Measurements from ENCODE around the gene UBE2E3. TPM values are rescaled to one million over a fixed set of nuclear protein-coding genes. Genes with fewer than 3 reads are reported as not detected.

The UBE2E3 gene
- total RNA-seq, 2 experiments from 2014 or later = 26.7 to 29.4 TPM

- H3K4me3 Mint-ChIP-seq = no peak overlapping the region
- ATAC-seq = no peak
- TF ChIP-seq CTCF (IDR thresholded peaks at IDR 0.05) = no peak
- peaks cover 9% of the 10 kb centered on the region for H3K27me3 Mint-ChIP-seq
- ChIA-PET POLR2A (no interaction called here), CTCF (no interaction called here)
- H3K27ac Mint-ChIP-seq = no peak overlapping the region
- DNase-seq = no peak
- H3K36me3 Mint-ChIP-seq (ENCODE audit: low read depth) = no peaks in the 10 kb centered on the region
- H3K4me1 Mint-ChIP-seq (ENCODE audit: low read depth) = no peaks in the 10 kb centered on the region
- intact Hi-C loops (cut with micrococcal nuclease) = no loop called here
- H3K9me3 Mint-ChIP-seq = no peaks in the 10 kb centered on the region
These were observed 19.4 kb upstream of the UBE2E3 start for GRCh38 chr2:180960982-180961381.

DNA sequence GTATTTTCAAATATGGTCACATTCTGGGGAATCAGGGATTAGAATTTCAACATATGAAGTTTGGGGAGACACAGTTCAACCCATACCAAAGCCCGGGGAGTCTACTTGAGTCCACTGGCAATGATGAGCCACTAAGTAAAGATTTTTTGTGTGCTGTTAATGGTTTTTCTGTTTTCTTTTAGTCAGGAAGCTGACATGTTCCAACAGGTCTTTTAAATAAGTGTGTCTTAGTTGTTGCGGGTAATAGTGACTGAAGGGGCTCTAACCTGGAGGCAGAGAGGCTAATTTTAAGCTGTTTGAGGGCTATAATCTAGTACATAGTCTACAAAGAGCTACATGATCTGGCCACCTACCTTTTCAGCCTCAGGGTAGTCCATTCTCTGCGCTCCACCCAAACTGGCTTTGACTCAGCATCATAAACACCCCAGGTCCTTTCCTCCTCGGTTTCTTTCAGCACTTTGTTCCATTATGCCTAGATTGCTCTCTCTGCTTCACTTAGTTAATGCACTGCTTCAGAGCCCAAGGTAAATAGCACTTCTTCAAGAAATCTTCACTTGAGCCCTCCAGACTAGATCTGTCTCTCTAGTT is 17.6 kb upstream of the UBE2E3 start:
- H3K27me3 Mint-ChIP-seq = peaks cover 3% of the 10 kb centered on the region
- intact Hi-C loops (cut with micrococcal nuclease) = no loop called here
- DNase-seq (no peak), ATAC-seq (no peak)
- no peaks in the 10 kb centered on the region for H3K9me3 Mint-ChIP-seq
- POLR2A ChIA-PET = no interaction called here
- no peaks in the 10 kb centered on the region for H3K36me3 Mint-ChIP-seq (ENCODE audit: low read depth)
- no peak overlapping the region for H3K4me3 Mint-ChIP-seq
- no peak overlapping the region for H3K27ac Mint-ChIP-seq
- CTCF ChIA-PET = interaction anchor here (1.1 kb wide), 1 partner anchor 14 kb away, joined by 3 read pairs; no protein-coding TSS in a partner anchor
- no peaks in the 10 kb centered on the region for H3K4me1 Mint-ChIP-seq (ENCODE audit: low read depth)
- TF ChIP-seq CTCF (IDR thresholded peaks at IDR 0.05) = no peak

- no peaks in the 10 kb centered on the region for H3K9me3 Mint-ChIP-seq
- DNase-seq (no peak), ATAC-seq (no peak)
- ChIA-PET POLR2A (no interaction called here), CTCF (interaction anchor here (0.6 to 1.2 kb wide), 2 partner anchors 14 to 260 kb away, joined by 3 to 4 read pairs; partner anchors contain the start of gene UBE2E3)
- TF ChIP-seq CTCF (IDR thresholded peaks at IDR 0.05) = no peak
- H3K4me3 Mint-ChIP-seq = no peak overlapping the region
- H3K27ac Mint-ChIP-seq = no peak overlapping the region
- peaks cover 6% of the 10 kb centered on the region for H3K27me3 Mint-ChIP-seq
- intact Hi-C loops (cut with micrococcal nuclease) = no loop called here
- no peaks in the 10 kb centered on the region for H3K36me3 Mint-ChIP-seq (ENCODE audit: low read depth)
- no peaks in the 10 kb centered on the region for H3K4me1 Mint-ChIP-seq (ENCODE audit: low read depth)
These were observed 14.0 kb upstream of the UBE2E3 start for GRCh38 chr2:180966378-180966777.

- ChIA-PET CTCF (interaction anchor here (1.7 to 3.4 kb wide), 2 partner anchors 11 to 89 kb away, joined by 4 to 18 read pairs; partner anchors contain the start of gene UBE2E3), POLR2A (interaction anchor here (2.2 kb wide), 1 partner anchor 12 kb away, joined by 7 read pairs; the partner anchor contains the start of gene UBE2E3)
- Mint-ChIP-seq H3K4me3 (no peak overlapping the region), H3K9me3 (no peaks in the 10 kb centered on the region), H3K27me3 (peaks cover 6% of the 10 kb centered on the region), H3K27ac (no peak overlapping the region), H3K36me3 (ENCODE audit: low read depth) (no peaks in the 10 kb centered on the region), H3K4me1 (ENCODE audit: low read depth) (no peaks in the 10 kb centered on the region)
- intact Hi-C loops (cut with micrococcal nuclease) = no loop called here
- TF ChIP-seq CTCF (IDR thresholded peaks at IDR 0.05) = no peak
- ATAC-seq = no peak
- no peak for DNase-seq
These were observed 11.3 kb upstream of the UBE2E3 start for GRCh38 chr2:180969124-180969523.

- POLR2A ChIA-PET = interaction anchor here (2.2 kb wide), 1 partner anchor 11 kb away, joined by 7 read pairs; the partner anchor contains the start of gene UBE2E3
- H3K36me3 Mint-ChIP-seq (ENCODE audit: low read depth) = no peaks in the 10 kb centered on the region
- ATAC-seq = no peak
These were observed 10.4 kb upstream of the UBE2E3 start for GRCh38 chr2:180970016-180970415.

More at GRCh38 chr2:180970016-180970415, 10.4 kb upstream of the UBE2E3 start:
- intact Hi-C loops (cut with micrococcal nuclease) = no loop called here
- Mint-ChIP-seq H3K27me3 (peaks cover 6% of the 10 kb centered on the region), H3K4me3 (no peak overlapping the region), H3K9me3 (no peaks in the 10 kb centered on the region), H3K27ac (no peak overlapping the region), H3K4me1 (ENCODE audit: low read depth) (no peaks in the 10 kb centered on the region)
- DNase-seq = no peak
- CTCF ChIA-PET = interaction anchor here (1.2 to 3.4 kb wide), 3 partner anchors 10 to 88 kb away, joined by 3 to 18 read pairs (median 4); partner anchors contain the start of gene UBE2E3
- no peak for TF ChIP-seq CTCF (IDR thresholded peaks at IDR 0.05)
